Nephron progenitor cell (in vitro differentiated cells): ENCODE data around the gene NEUROD6.

Experiments
- DNase-seq: peaks from one replicate; pipeline ENCODE4 v3.0.0; 2021
- H3K27ac Mint-ChIP-seq: 2 replicates; pipeline ENCODE4 v1.8.0; 2021; ENCODE audit warnings: mild to moderate bottlenecking, moderate library complexity, mixed read lengths
- H3K27me3 Mint-ChIP-seq: 2 replicates; pipeline ENCODE4 v1.8.0; 2021; ENCODE audit warnings: mild to moderate bottlenecking, low read depth, mixed read lengths; ENCODE audit not compliant: poor library complexity
- H3K36me3 Mint-ChIP-seq: 2 replicates; pipeline ENCODE4 v1.8.0; 2021; ENCODE audit warnings: low read depth, mixed read lengths
- H3K4me1 Mint-ChIP-seq: 2 replicates; pipeline ENCODE4 v1.8.0; 2021; ENCODE audit warnings: mixed read lengths
- H3K4me3 Mint-ChIP-seq: 2 replicates; pipeline ENCODE4 v1.8.0; 2021; ENCODE audit warnings: mild to moderate bottlenecking, moderate library complexity, mixed read lengths
- H3K9me3 Mint-ChIP-seq: 2 replicates; pipeline ENCODE4 v1.8.0; 2021; ENCODE audit warnings: mild to moderate bottlenecking, moderate library complexity, mixed read lengths
- CTCF ChIP-seq: fragments of 200-600 bp; sonication (generic); IDR thresholded peaks from 2 replicates; pipeline ENCODE4 v1.5.0; 2021; ENCODE audit warnings: antibody characterized with exemption

Gene NEUROD6

DNA sequence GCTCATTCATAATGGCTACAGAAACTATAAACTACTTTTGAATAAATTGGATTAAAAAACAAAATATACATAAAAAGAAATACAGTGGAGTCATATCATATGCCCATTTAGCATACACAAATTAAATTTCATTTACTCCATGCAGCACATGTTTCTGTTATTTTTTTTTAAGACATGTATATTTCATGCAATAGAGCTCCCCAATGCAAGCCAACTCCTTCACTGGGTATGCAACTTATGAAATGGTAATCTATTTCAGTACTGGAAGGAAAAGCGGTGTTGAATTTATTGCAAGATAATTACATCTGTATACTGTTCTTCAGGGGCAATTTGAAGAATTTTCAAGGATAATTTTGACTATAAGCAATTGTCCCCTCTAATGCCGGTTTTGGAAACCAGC is 49.9 kb downstream of the NEUROD6 start:
- H3K27me3 Mint-ChIP-seq: no peaks in the 10 kb centered on the region
- TF ChIP-seq CTCF: no peak
- DNase-seq: no peak
- no peaks in the 10 kb centered on the region for H3K36me3 Mint-ChIP-seq
- H3K9me3 Mint-ChIP-seq: no peaks in the 10 kb centered on the region
- H3K4me1 Mint-ChIP-seq: no peaks in the 10 kb centered on the region
- H3K27ac Mint-ChIP-seq: no peak overlapping the region
- no peak overlapping the region for H3K4me3 Mint-ChIP-seq
